ENCODE data around the gene TUBGCP3.
A peak's percentile ranks its signal among the peaks of the same experiment; 100 is the strongest.

Gene TUBGCP3

DNA sequence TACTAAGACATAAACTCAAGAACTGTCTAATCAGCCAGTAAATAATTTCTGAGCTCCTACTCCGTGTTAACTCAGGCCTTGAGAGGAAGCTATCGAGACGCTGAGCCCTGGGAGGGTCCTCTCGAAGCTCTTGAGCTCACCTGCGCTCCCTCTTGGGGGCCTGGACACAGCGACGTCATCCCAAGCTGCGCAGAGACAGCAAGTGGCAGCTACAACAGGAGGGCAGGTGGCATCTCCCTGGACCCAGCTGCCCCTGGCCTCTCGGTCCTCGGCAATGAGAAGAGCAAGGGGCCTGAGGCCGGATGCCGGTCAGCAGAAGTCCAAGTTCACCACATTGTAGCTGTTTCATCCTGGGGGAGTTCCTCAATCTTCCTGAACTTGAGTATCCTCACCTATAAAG is 30.5 kb upstream of the TUBGCP3 start:
- Mint-ChIP-seq H3K4me1 (peaks cover 22% of the 10 kb centered on the region), H3K9me3 (no peaks in the 10 kb centered on the region), H3K36me3 (ENCODE audit: low read depth) (no peaks in the 10 kb centered on the region), H3K27me3 (ENCODE audit: low read depth, poor library complexity) (peaks cover 56% of the 10 kb centered on the region), H3K27ac (no peak overlapping the region), H3K4me3 (no peak overlapping the region)
- TF ChIP-seq CTCF (IDR thresholded peaks at IDR 0.05), result no peak
- DNase-seq, result no peak

- Mint-ChIP-seq H3K36me3 (ENCODE audit: low read depth) (no peaks in the 10 kb centered on the region), H3K9me3 (no peaks in the 10 kb centered on the region), H3K4me3 (no peak overlapping the region), H3K27ac (no peak overlapping the region), H3K4me1 (peaks cover 22% of the 10 kb centered on the region), H3K27me3 (ENCODE audit: low read depth, poor library complexity) (peaks cover 51% of the 10 kb centered on the region)
- no peak for TF ChIP-seq CTCF (IDR thresholded peaks at IDR 0.05)
- no peak for DNase-seq
These were observed 29.9 kb upstream of the TUBGCP3 start for GRCh38 chr13:112617754-112618375.

- Mint-ChIP-seq H3K27me3 (ENCODE audit: low read depth, poor library complexity) (peaks cover 49% of the 10 kb centered on the region), H3K9me3 (no peaks in the 10 kb centered on the region), H3K27ac (no peak overlapping the region), H3K36me3 (ENCODE audit: low read depth) (no peaks in the 10 kb centered on the region), H3K4me3 (no peak overlapping the region), H3K4me1 (peaks cover 22% of the 10 kb centered on the region)
- DNase-seq, result peak; percentile 32
- peak; percentile 63 for TF ChIP-seq CTCF (IDR thresholded peaks at IDR 0.05)
These were observed 28.8 kb upstream of the TUBGCP3 start for GRCh38 chr13:112616586-112617362.

DNA sequence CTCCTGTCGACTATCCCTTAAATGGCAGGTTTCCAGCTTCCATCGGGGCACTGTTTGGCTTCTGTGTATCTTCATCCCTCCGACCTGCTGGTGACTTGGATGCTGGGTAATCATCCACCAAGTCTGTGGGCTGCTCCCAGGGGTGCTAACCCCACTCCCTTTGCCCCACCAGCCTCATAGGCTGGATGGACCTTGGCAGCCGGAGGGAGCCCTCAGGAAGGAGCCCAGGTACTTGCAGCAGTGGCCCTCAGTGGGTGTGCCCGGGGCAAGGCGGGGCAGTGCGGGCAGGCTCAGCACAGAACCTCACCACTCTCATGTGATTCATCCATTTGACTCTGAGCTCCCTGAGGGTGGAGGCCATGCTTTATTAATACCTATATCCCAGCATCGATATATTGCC is 27.4 kb upstream of the TUBGCP3 start:
- no peak for TF ChIP-seq CTCF (IDR thresholded peaks at IDR 0.05)
- no peak for DNase-seq
- Mint-ChIP-seq H3K27ac (no peak overlapping the region), H3K36me3 (ENCODE audit: low read depth) (no peaks in the 10 kb centered on the region), H3K27me3 (ENCODE audit: low read depth, poor library complexity) (peaks cover 48% of the 10 kb centered on the region), H3K4me1 (peaks cover 22% of the 10 kb centered on the region), H3K9me3 (no peaks in the 10 kb centered on the region), H3K4me3 (no peak overlapping the region)

GRCh38 chr13:112614835-112615234 is 26.9 kb upstream of the TUBGCP3 start:
- H3K27ac Mint-ChIP-seq, result no peak overlapping the region
- H3K9me3 Mint-ChIP-seq, result no peaks in the 10 kb centered on the region
- no peaks in the 10 kb centered on the region for H3K36me3 Mint-ChIP-seq (ENCODE audit: low read depth)
- H3K27me3 Mint-ChIP-seq (ENCODE audit: low read depth, poor library complexity), result peaks cover 47% of the 10 kb centered on the region
- no peak for TF ChIP-seq CTCF (IDR thresholded peaks at IDR 0.05)
- DNase-seq, result no peak
- no peak overlapping the region for H3K4me3 Mint-ChIP-seq
- peaks cover 17% of the 10 kb centered on the region for H3K4me1 Mint-ChIP-seq

- H3K36me3 Mint-ChIP-seq (ENCODE audit: low read depth), result no peaks in the 10 kb centered on the region
- H3K4me1 Mint-ChIP-seq, result peaks cover 10% of the 10 kb centered on the region
- no peak overlapping the region for H3K27ac Mint-ChIP-seq
- TF ChIP-seq CTCF (IDR thresholded peaks at IDR 0.05), result no peak
- no peaks in the 10 kb centered on the region for H3K9me3 Mint-ChIP-seq
- no peak overlapping the region for H3K4me3 Mint-ChIP-seq
- H3K27me3 Mint-ChIP-seq (ENCODE audit: low read depth, poor library complexity), result peaks cover 50% of the 10 kb centered on the region
- DNase-seq, result no peak
These were observed 20.3 kb upstream of the TUBGCP3 start for GRCh38 chr13:112608212-112608611.
